ENCODE measurements around the gene PWWP2B.
"Not testable (repeated sequence)": the region's sequence is repeated elsewhere in the genome, so short reads cannot be mapped to it uniquely, and the experiment has no call there.

The PWWP2B gene

GRCh38 chr10:132397036-132397541 is at the start of gene PWWP2B:
Gene PWWP2B, plus strand, starts transcription at chr10:132397200. Its CDS starts 27 bp downstream, at chr10:132397227.
- peaks cover 10 to 77% (median 55%) of the 10 kb centered on the region in 11 experiments; a peak in 19 of 22 replicates for H4K20me1 ChIP-seq
- peak within 1 kb of the TSS; percentile 85 to 100 (median 98) for H3K4me2 ChIP-seq
- peaks cover 0 to 5% (median 0%) of the 10 kb centered on the region in 11 experiments; a peak in 1 of 22 replicates for H3K36me3 ChIP-seq
- no peaks in the 10 kb centered on the region for H3K9me3 ChIP-seq (replicated peaks in 1 of 11)
- TF ChIP-seq Cebpa-rat (IDR thresholded peaks at IDR 0.05) = no peak
- peaks cover 0 to 24% (median 15%) of the 10 kb centered on the region in 11 experiments; a peak in 14 of 22 replicates for H3K27me3 ChIP-seq
- H3K4me3 ChIP-seq = peak within 1 kb of the TSS; percentile 68 to 87 (median 78)
- peaks cover 74 to 86% (median 82%) of the 10 kb centered on the region in 10 experiments for H3K4me1 ChIP-seq
- peak within 1 kb of the TSS; percentile 77 to 95 (median 87) for H3K27ac ChIP-seq
- peak within 1 kb of the TSS; percentile 82 to 96 (median 88) for H3K9ac ChIP-seq

DNA sequence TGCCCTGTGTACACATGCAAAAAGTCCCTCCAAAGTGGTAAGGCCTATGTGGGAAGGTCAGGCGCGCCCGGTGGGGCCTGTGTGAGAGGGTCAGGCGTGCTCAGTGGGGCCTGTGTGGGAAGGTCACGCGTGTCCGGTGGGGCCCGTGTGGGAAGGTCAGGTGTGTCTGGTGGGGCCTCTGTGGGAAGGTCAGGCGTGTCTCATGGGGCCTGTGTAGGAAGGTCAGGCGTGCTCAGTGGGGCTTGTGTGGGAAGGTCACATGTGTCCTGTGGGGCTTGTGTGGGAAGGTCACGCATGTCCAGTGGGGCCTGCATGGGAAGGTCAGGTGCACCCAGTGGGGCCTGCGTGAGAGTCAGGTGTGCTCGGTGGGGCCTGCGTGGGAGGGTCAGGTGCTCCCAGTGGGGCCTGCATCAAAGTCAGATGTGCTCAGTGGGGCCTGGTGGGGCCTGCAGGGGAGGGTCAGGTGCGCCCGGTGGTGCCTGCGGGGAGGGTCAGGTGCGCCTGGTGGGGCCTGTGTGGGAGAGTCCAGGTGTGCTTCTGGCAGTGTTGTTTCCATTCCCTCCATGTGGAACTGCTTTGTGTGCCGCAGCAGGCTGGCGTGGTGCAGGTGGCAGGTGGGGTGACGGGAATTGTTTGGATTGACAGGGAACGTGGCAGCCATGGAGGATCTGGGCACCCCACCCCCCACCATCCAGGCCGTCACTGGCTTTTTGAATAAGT is 49.6 kb upstream of the PWWP2B start:
- no peak for TF ChIP-seq Cebpa-rat (IDR thresholded peaks at IDR 0.05)
- Histone ChIP-seq H3K4me1 (peaks cover 0 to 11% (median 4%) of the 10 kb centered on the region in 10 experiments; a peak in 7 of 20 replicates), H3K4me2 (no peak overlapping the region), H3K4me3 (no peak overlapping the region), H3K27ac (no peak overlapping the region), H3K36me3 (peaks cover 0 to 52% (median 32%) of the 10 kb centered on the region in 11 experiments; a peak in 17 of 22 replicates), H3K9me3 (replicated peaks in 1 of 11) (peaks cover 3 to 16% (median 8%) of the 10 kb centered on the region in 11 experiments), H3K27me3 (no peaks in the 10 kb centered on the region), H3K9ac (no peak overlapping the region), H4K20me1 (peaks cover 0 to 17% (median 0%) of the 10 kb centered on the region in 11 experiments; a peak in 4 of 22 replicates)

GRCh38 chr10:132347931-132348267 is 49.1 kb upstream of the PWWP2B start:
- H3K27me3 ChIP-seq = no peaks in the 10 kb centered on the region
- H3K27ac ChIP-seq = no peak overlapping the region
- TF ChIP-seq Cebpa-rat (IDR thresholded peaks at IDR 0.05) = no peak
- H3K4me2 ChIP-seq = no peak overlapping the region
- H3K4me1 ChIP-seq = peaks cover 0 to 11% (median 4%) of the 10 kb centered on the region in 10 experiments; a peak in 7 of 20 replicates
- no peak overlapping the region for H3K4me3 ChIP-seq
- peaks cover 0 to 19% (median 0%) of the 10 kb centered on the region in 11 experiments; a peak in 6 of 22 replicates for H4K20me1 ChIP-seq
- no peak overlapping the region for H3K9ac ChIP-seq
- peaks cover 0 to 11% (median 3%) of the 10 kb centered on the region in 11 experiments; a peak in 12 of 22 replicates for H3K9me3 ChIP-seq (replicated peaks in 1 of 11)
- H3K36me3 ChIP-seq = peaks cover 0 to 47% (median 27%) of the 10 kb centered on the region in 11 experiments; a peak in 17 of 22 replicates

- H3K27me3 ChIP-seq = no peaks in the 10 kb centered on the region
- H3K9me3 ChIP-seq (replicated peaks in 1 of 11) = no peaks in the 10 kb centered on the region
- H3K9ac ChIP-seq = no peak overlapping the region
- H4K20me1 ChIP-seq = peaks cover 0 to 30% (median 0%) of the 10 kb centered on the region in 11 experiments; a peak in 6 of 22 replicates
- H3K4me3 ChIP-seq = no peak overlapping the region
- TF ChIP-seq Cebpa-rat (IDR thresholded peaks at IDR 0.05) = no peak
- H3K4me1 ChIP-seq = peaks cover 0 to 20% (median 4%) of the 10 kb centered on the region in 10 experiments; a peak in 9 of 20 replicates
- H3K36me3 ChIP-seq = peaks cover 0 to 28% (median 11%) of the 10 kb centered on the region in 11 experiments; a peak in 13 of 22 replicates
- no peak overlapping the region for H3K27ac ChIP-seq
- H3K4me2 ChIP-seq = no peak overlapping the region
Observed at GRCh38 chr10:132349766-132350165, 47.2 kb upstream of the PWWP2B start.

GRCh38 chr10:132350391-132350790 is 46.6 kb upstream of the PWWP2B start:
- H3K4me3 ChIP-seq = no peak overlapping the region
- no peak for TF ChIP-seq Cebpa-rat (IDR thresholded peaks at IDR 0.05)
- no peak overlapping the region for H3K4me2 ChIP-seq
- H3K4me1 ChIP-seq = peaks cover 2 to 26% (median 7%) of the 10 kb centered on the region in 10 experiments; a peak in 14 of 20 replicates
- peaks cover 0 to 22% (median 5%) of the 10 kb centered on the region in 11 experiments; a peak in 8 of 22 replicates for H3K36me3 ChIP-seq
- H3K27me3 ChIP-seq = no peaks in the 10 kb centered on the region
- H4K20me1 ChIP-seq = peaks cover 0 to 30% (median 0%) of the 10 kb centered on the region in 11 experiments; a peak in 7 of 22 replicates
- no peak overlapping the region for H3K9ac ChIP-seq
- no peak overlapping the region for H3K27ac ChIP-seq
- H3K9me3 ChIP-seq (replicated peaks in 1 of 11) = no peaks in the 10 kb centered on the region

DNA sequence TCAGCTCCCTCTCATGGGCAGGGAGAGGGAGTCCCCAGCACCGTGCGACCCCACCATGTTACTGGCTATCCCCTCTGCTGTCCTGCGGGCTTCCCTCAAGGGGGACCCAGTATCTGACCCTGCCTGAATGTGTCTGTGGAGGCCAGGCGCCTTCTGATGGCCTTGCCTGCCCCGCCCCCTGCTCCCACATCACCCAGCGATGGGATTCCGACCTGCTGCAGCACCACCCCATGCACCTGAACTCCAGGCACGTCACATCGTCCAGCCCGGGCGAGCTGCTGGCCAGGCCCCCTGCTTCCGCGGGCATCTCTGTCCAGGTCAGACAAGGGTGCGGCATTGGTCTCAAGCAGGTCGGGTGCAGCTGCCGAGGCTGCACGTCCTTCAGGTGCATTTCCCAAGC is 46.1 kb upstream of the PWWP2B start:
- TF ChIP-seq Cebpa-rat (IDR thresholded peaks at IDR 0.05) = no peak
- H3K9me3 ChIP-seq (replicated peaks in 1 of 11) = no peaks in the 10 kb centered on the region
- H3K27me3 ChIP-seq = no peaks in the 10 kb centered on the region
- no peak overlapping the region for H3K4me3 ChIP-seq
- H3K9ac ChIP-seq = no peak overlapping the region
- H4K20me1 ChIP-seq = peaks cover 0 to 30% (median 0%) of the 10 kb centered on the region in 11 experiments; a peak in 7 of 22 replicates
- H3K4me2 ChIP-seq = no peak overlapping the region
- peaks cover under 1 to 27% (median 11%) of the 10 kb centered on the region in 10 experiments; a peak in 14 of 20 replicates for H3K4me1 ChIP-seq
- H3K36me3 ChIP-seq = peaks cover 0 to 17% (median 0%) of the 10 kb centered on the region in 11 experiments; a peak in 7 of 22 replicates
- no peak overlapping the region for H3K27ac ChIP-seq

DNA sequence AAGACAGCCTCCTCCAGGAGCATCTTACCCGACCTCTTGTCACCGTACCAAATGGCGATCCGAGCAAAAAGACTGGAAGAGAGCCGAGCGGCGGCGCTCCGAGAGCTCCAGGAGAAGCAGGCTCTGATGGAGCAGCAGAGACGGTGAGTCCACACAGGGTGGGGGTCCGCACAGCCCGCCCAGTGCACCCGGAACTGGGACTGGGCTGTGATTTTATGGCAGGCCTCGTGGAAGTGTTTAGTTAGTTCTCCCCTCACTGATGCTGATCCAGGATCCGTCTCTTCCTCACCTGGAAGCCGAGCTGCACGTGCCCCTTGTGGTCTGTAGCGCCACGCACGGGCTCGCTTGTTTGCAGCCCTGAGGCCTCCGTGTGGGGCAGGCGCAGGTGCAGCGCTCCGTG is 45.4 kb upstream of the PWWP2B start:
- H3K4me2 ChIP-seq = no peak overlapping the region
- H3K9ac ChIP-seq = no peak overlapping the region
- no peaks in the 10 kb centered on the region for H3K27me3 ChIP-seq
- H3K4me3 ChIP-seq = no peak overlapping the region
- H3K9me3 ChIP-seq (replicated peaks in 1 of 11) = no peaks in the 10 kb centered on the region
- peaks cover 0 to 30% (median 0%) of the 10 kb centered on the region in 11 experiments; a peak in 8 of 22 replicates for H4K20me1 ChIP-seq
- H3K27ac ChIP-seq = no peak overlapping the region
- peaks cover 0 to 16% (median 0%) of the 10 kb centered on the region in 11 experiments; a peak in 6 of 22 replicates for H3K36me3 ChIP-seq
- TF ChIP-seq Cebpa-rat (IDR thresholded peaks at IDR 0.05) = no peak
- H3K4me1 ChIP-seq = peaks cover 0 to 28% (median 12%) of the 10 kb centered on the region in 10 experiments; a peak in 13 of 20 replicates

- Histone ChIP-seq H4K20me1 (peaks cover 0 to 30% (median 0%) of the 10 kb centered on the region in 11 experiments; a peak in 8 of 22 replicates), H3K4me1 (peaks cover 0 to 23% (median 12%) of the 10 kb centered on the region in 10 experiments; a peak in 13 of 20 replicates), H3K9ac (0 out of 22 replicates have a peak overlapping the region, but pooled peaks of 1 of the 11 experiments have one; percentile 23), H3K36me3 (peaks cover 0 to 16% (median 0%) of the 10 kb centered on the region in 11 experiments; a peak in 6 of 22 replicates), H3K4me2 (peak overlapping the region in 3 of 11 experiments; percentile 2 to 7 (median 6); a peak in 2 of 22 replicates)
- H3K27me3 ChIP-seq; H3K4me3 ChIP-seq; H3K9me3 ChIP-seq (replicated peaks in 1 of 11); H3K27ac ChIP-seq: not testable (repeated sequence)
Observed at GRCh38 chr10:132352462-132353308, 44.3 kb upstream of the PWWP2B start.
